ENCODE data around the gene PFKFB4.
"Not testable (repeated sequence)": the region's sequence is repeated elsewhere in the genome, so short reads cannot be mapped to it uniquely, and the experiment has no call there.

Gene PFKFB4

GRCh38 chr3:48502121-48502520 is 54.5 kb downstream of the PFKFB4 start:
- DNase-seq, result no peak

- no peak for DNase-seq
Measured at GRCh38 chr3:48501196-48501595, 55.4 kb downstream of the PFKFB4 start.

- DNase-seq, result no peak
Measured at GRCh38 chr3:48500656-48501055, 55.9 kb downstream of the PFKFB4 start.

GRCh38 chr3:48493203-48493501 is 63.5 kb downstream of the PFKFB4 start:
- DNase-seq, result peak in 2 of 56 donors; percentile 7 to 23

- no peak for DNase-seq
Measured at GRCh38 chr3:48492461-48493202, 64.0 kb downstream of the PFKFB4 start.

- DNase-seq, result no peak
Measured at GRCh38 chr3:48486952-48487351, 69.7 kb downstream of the PFKFB4 start.

- DNase-seq, result not testable (repeated sequence)
Measured at GRCh38 chr3:48482822-48483221, 73.8 kb downstream of the PFKFB4 start.

GRCh38 chr3:48480891-48481290 is 75.7 kb downstream of the PFKFB4 start:
- not testable (repeated sequence) for DNase-seq

GRCh38 chr3:48478626-48479555 is 77.7 kb downstream of the PFKFB4 start:
- no peak for DNase-seq

- DNase-seq, result no peak
Measured at GRCh38 chr3:48477959-48478520, 78.6 kb downstream of the PFKFB4 start.

- DNase-seq, result no peak
Measured at GRCh38 chr3:48476426-48477053, 80.1 kb downstream of the PFKFB4 start.

- DNase-seq, result no peak
Measured at GRCh38 chr3:48475188-48475587, 81.4 kb downstream of the PFKFB4 start.

- no peak for DNase-seq
Measured at GRCh38 chr3:48474619-48475018, 82.0 kb downstream of the PFKFB4 start.

- not testable (repeated sequence) for DNase-seq
Measured at GRCh38 chr3:48474031-48474430, 82.6 kb downstream of the PFKFB4 start.

- no peak for DNase-seq
Measured at GRCh38 chr3:48473617-48473952, 83.0 kb downstream of the PFKFB4 start.

GRCh38 chr3:48472923-48473616 is 83.5 kb downstream of the PFKFB4 start:
- DNase-seq, result peak in 53 of 56 donors; percentile 40 to 91 (median 75)

- DNase-seq, result peak in 3 of 56 donors; percentile 53 to 64 (median 57)
Measured at GRCh38 chr3:48472673-48472922, 84.0 kb downstream of the PFKFB4 start.

GRCh38 chr3:48470286-48470685 is 86.3 kb downstream of the PFKFB4 start:
- no peak for DNase-seq

GRCh38 chr3:48469046-48469915 is 87.3 kb downstream of the PFKFB4 start:
- DNase-seq, result peak in 20 of 56 donors; percentile 18 to 49 (median 34)

- peak in 1 of 56 donors; percentile 33 for DNase-seq
Measured at GRCh38 chr3:48468329-48468731, 88.3 kb downstream of the PFKFB4 start.

Measured in amygdala (tissue), 56 donors.